ENCODE results near the gene FBXW11.

FBXW11 gene

GRCh38 chr5:171939951-171940350 is 66.5 kb downstream of the FBXW11 start:
- no peaks in the 10 kb centered on the region for H3K79me2 ChIP-seq (ENCODE audit: insufficient read depth, low read depth)
- TF ChIP-seq CTCF (conservative IDR thresholded peaks at IDR 0.05; ENCODE audit: low read depth, low read length): no peak
- no peaks in the 10 kb centered on the region for H3K4me1 ChIP-seq (ENCODE audit: low read depth, poor library complexity, severe bottlenecking)
- no peak overlapping the region for H3K4me3 ChIP-seq (IDR thresholded peaks at IDR 0.05; ENCODE audit: insufficient read depth, low read depth, low read length)
- H3K36me3 ChIP-seq (ENCODE audit: insufficient read depth): no peaks in the 10 kb centered on the region
- no peak overlapping the region for H3K27ac ChIP-seq
- no peaks in the 10 kb centered on the region for H4K20me1 ChIP-seq (ENCODE audit: insufficient read depth)
- no peaks in the 10 kb centered on the region for H3K27me3 ChIP-seq (ENCODE audit: insufficient read depth, low read depth)
- no peak overlapping the region for H2AFZ ChIP-seq (ENCODE audit: low read depth)
- no peak overlapping the region for H3K4me2 ChIP-seq
- no peak overlapping the region for H3K9ac ChIP-seq

GRCh38 chr5:171938358-171938757 is 68.1 kb downstream of the FBXW11 start:
- H3K27ac ChIP-seq: no peak overlapping the region
- no peaks in the 10 kb centered on the region for H3K4me1 ChIP-seq (ENCODE audit: low read depth, poor library complexity, severe bottlenecking)
- no peak overlapping the region for H2AFZ ChIP-seq (ENCODE audit: low read depth)
- H4K20me1 ChIP-seq (ENCODE audit: insufficient read depth): no peaks in the 10 kb centered on the region
- TF ChIP-seq CTCF (conservative IDR thresholded peaks at IDR 0.05; ENCODE audit: low read depth, low read length): no peak
- no peak overlapping the region for H3K4me3 ChIP-seq (IDR thresholded peaks at IDR 0.05; ENCODE audit: insufficient read depth, low read depth, low read length)
- no peaks in the 10 kb centered on the region for H3K27me3 ChIP-seq (ENCODE audit: insufficient read depth, low read depth)
- H3K4me2 ChIP-seq: no peak overlapping the region
- H3K36me3 ChIP-seq (ENCODE audit: insufficient read depth): no peaks in the 10 kb centered on the region
- H3K9ac ChIP-seq: no peak overlapping the region
- H3K79me2 ChIP-seq (ENCODE audit: insufficient read depth, low read depth): no peaks in the 10 kb centered on the region

- H3K4me2 ChIP-seq: no peak overlapping the region
- no peaks in the 10 kb centered on the region for H3K79me2 ChIP-seq (ENCODE audit: insufficient read depth, low read depth)
- no peaks in the 10 kb centered on the region for H3K4me1 ChIP-seq (ENCODE audit: low read depth, poor library complexity, severe bottlenecking)
- no peak for TF ChIP-seq CTCF (conservative IDR thresholded peaks at IDR 0.05; ENCODE audit: low read depth, low read length)
- H3K27ac ChIP-seq: no peak overlapping the region
- H4K20me1 ChIP-seq (ENCODE audit: insufficient read depth): no peaks in the 10 kb centered on the region
- H2AFZ ChIP-seq (ENCODE audit: low read depth): no peak overlapping the region
- no peaks in the 10 kb centered on the region for H3K27me3 ChIP-seq (ENCODE audit: insufficient read depth, low read depth)
- H3K9ac ChIP-seq: no peak overlapping the region
- H3K36me3 ChIP-seq (ENCODE audit: insufficient read depth): no peaks in the 10 kb centered on the region
- no peak overlapping the region for H3K4me3 ChIP-seq (IDR thresholded peaks at IDR 0.05; ENCODE audit: insufficient read depth, low read depth, low read length)
These were observed 69.1 kb downstream of the FBXW11 start for GRCh38 chr5:171937351-171937750.

GRCh38 chr5:171934586-171934985 is 71.9 kb downstream of the FBXW11 start:
- Histone ChIP-seq H3K4me3 (IDR thresholded peaks at IDR 0.05; ENCODE audit: insufficient read depth, low read depth, low read length) (no peak overlapping the region), H3K4me1 (ENCODE audit: low read depth, poor library complexity, severe bottlenecking) (no peaks in the 10 kb centered on the region), H4K20me1 (ENCODE audit: insufficient read depth) (no peaks in the 10 kb centered on the region), H3K36me3 (ENCODE audit: insufficient read depth) (no peaks in the 10 kb centered on the region), H3K27me3 (ENCODE audit: insufficient read depth, low read depth) (no peaks in the 10 kb centered on the region), H2AFZ (ENCODE audit: low read depth) (no peak overlapping the region), H3K4me2 (no peak overlapping the region), H3K79me2 (ENCODE audit: insufficient read depth, low read depth) (no peaks in the 10 kb centered on the region), H3K9ac (no peak overlapping the region), H3K27ac (no peak overlapping the region)
- no peak for TF ChIP-seq CTCF (conservative IDR thresholded peaks at IDR 0.05; ENCODE audit: low read depth, low read length)

Measured in KMS-11 (cell line).